Jurkat, Clone E6-1 (cell line): Measurements from ENCODE around the gene PBX1.

Source experiments
- DNase-seq: peaks from one replicate; pipeline ENCODE4 v3.0.0-alpha.2; 2011; ENCODE audit warnings: low read depth, low spot score
- H3K4me3 ChIP-seq: 2 replicates; pipeline ENCODE4 v1.5.1; 2011; ENCODE audit warnings: mild to moderate bottlenecking, low read length, control low read depth, moderate library complexity

The PBX1 gene

GRCh38 chr1:164608651-164609057, 49.7 kb downstream of the PBX1 start:
- DNase-seq = no peak
- H3K4me3 ChIP-seq = no peak overlapping the region

DNA sequence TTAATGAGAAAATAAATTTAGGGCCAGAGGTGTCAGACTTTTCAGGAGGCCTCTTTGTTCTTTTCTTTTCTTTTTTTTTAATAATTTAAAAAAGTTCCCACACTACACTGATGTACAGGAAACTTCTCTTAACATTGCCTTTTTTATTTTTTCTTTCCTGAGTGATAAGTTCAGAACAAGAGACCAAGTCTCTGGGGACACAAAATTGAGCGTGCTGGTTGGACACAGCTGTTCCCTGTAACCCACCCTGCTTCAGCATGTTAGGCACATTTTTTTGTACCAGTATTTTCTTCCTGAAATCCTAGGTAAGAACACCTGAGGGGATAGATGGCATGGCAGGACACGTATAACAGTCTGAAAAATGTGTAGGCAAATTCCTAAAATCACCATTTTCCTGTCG, 50.1 kb downstream of the PBX1 start:
- H3K4me3 ChIP-seq = no peak overlapping the region
- DNase-seq = no peak

- no peak for DNase-seq
- no peak overlapping the region for H3K4me3 ChIP-seq
These were observed 51.7 kb downstream of the PBX1 start for GRCh38 chr1:164610538-164611222.

GRCh38 chr1:164611754-164612642, 53.0 kb downstream of the PBX1 start:
- no peak for DNase-seq
- no peak overlapping the region for H3K4me3 ChIP-seq

DNA sequence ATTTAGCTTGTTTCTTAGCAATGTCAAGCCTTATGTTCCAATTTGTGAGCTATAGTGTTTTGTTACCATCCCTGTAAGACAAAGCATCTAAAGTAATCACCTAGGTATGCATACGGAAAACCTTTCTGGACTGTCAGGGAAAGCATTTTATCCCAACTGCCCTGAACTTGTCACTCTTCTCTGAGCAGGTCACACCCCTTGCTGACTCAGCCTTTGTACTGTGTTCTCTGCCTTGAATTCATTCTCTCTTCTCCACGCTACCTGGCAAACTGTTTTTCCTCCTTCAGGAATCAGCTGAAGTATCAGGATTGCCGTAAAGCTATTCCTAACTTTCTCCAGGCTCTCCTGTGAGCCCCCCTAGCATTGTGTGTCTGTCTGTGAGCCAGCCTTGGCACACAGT, 54.2 kb downstream of the PBX1 start:
- DNase-seq = no peak

GRCh38 chr1:164614316-164614715, 55.3 kb downstream of the PBX1 start:
- H3K4me3 ChIP-seq = no peak overlapping the region
- DNase-seq = no peak

More for the DNA sequence above, 54.2 kb downstream of the PBX1 start:
- no peak overlapping the region for H3K4me3 ChIP-seq

DNA sequence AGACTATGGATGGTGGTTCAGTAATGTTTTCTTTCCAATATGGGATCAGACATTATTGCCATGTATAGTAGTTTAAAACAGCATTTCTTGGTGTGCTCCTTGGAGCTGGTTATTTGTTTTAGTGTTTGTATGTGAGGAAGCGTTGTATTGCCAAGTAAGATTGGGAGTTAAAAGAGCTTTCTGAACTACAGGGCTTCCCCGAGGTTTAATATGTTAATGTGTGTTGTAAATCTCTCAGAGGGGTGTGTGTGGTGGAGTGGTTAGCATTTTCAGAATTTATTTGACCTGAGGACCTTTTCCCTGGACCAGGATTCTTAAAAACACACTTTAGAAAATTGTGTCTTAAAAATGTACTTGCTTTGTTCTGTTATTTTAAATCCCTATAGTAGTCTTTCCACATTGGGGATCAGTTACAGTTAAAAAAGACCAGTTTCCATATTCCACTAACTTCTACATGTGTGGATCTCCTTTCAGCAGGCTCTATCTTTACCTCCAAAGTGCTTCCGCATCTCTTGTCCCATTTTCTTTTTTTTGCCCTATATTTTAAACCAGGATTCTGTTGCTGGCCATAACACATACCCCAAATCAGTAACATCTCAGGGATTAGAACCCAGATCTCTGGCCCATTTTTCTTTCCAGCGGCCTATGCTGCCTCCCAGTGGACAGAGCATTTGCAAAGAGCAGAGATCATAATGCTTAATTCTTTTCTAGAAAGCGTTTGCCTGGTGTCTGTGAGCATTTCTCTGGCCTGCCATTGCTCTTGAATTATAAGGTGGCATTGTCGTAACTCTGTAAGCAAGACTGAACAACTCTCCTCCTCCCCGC, 58.6 kb downstream of the PBX1 start:
- no peak for DNase-seq
- no peak overlapping the region for H3K4me3 ChIP-seq

GRCh38 chr1:164618202-164618564, 59.2 kb downstream of the PBX1 start:
- no peak for DNase-seq
- H3K4me3 ChIP-seq = no peak overlapping the region

GRCh38 chr1:164619006-164619784, 60.2 kb downstream of the PBX1 start:
- no peak overlapping the region for H3K4me3 ChIP-seq
- DNase-seq = no peak

GRCh38 chr1:164622068-164622845, 63.3 kb downstream of the PBX1 start:
- no peak for DNase-seq
- H3K4me3 ChIP-seq = no peak overlapping the region

- no peak for DNase-seq
- H3K4me3 ChIP-seq = no peak overlapping the region
These were observed 64.8 kb downstream of the PBX1 start for GRCh38 chr1:164623805-164624204.

GRCh38 chr1:164624400-164624799, 65.4 kb downstream of the PBX1 start:
- DNase-seq = no peak
- no peak overlapping the region for H3K4me3 ChIP-seq

GRCh38 chr1:164625004-164625617, 66.1 kb downstream of the PBX1 start:
- no peak for DNase-seq
- H3K4me3 ChIP-seq = no peak overlapping the region

DNA sequence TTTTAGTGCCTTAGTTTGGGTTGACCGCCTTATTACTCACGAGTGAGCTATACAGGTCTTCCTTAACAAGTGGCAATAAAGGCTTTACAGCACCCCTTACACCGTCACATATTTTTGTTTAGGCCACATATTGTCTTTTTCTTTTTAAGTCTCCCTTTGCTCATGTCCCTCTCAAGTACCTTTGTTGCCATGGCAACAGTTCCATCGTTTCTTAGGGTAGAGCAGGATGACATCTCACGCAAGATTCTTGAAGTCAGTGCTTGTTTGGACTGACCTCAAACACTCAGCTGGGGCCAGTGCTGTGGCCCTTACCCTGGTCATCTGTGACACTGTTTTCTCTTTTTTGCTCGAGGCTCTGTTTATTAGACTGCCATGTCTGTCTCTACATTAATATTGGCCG, 69.8 kb downstream of the PBX1 start:
- no peak for DNase-seq

GRCh38 chr1:164629971-164630370, 71.0 kb downstream of the PBX1 start:
- no peak overlapping the region for H3K4me3 ChIP-seq
- DNase-seq = no peak

More for the DNA sequence above, 69.8 kb downstream of the PBX1 start:
- H3K4me3 ChIP-seq = no peak overlapping the region

DNA sequence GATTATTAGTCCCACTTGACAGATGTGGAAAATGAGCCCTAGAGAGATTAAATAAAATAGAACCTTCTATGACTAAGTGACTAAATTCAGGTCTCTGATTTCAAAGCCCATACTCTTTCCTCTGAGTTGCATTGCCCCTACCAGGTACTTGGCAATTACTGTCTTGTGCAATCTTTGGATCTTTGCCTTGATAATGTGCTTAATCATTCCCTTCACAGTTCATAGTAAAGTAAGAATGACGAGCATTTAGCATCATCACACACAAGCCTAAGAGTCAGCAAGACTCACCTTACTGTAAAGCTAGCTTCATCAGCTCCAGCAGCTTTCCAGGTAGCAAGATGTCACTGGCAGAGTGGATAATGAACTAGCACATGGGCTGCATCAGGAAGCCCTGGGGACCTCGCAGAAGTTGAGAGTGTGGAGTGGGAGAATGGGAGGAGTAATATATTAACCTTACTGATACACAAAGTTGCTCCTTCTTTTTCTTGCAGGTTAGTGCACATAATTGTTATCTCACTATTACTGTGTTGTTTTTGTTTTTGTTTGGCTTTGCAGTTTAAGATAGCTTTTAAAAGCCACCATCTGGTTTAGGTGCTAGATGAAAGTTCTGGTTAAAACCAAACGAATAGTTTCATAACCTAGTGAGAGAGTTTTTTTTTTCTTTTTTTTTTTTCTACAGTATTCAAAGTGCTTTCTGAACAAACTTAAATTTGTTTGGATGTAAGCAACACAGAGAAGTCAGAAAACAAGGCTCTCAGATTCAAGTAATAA, 71.8 kb downstream of the PBX1 start:
- H3K4me3 ChIP-seq = no peak overlapping the region
- DNase-seq = no peak

- DNase-seq = no peak
- H3K4me3 ChIP-seq = no peak overlapping the region
These were observed 72.8 kb downstream of the PBX1 start for GRCh38 chr1:164631751-164632150.
